Activated CD8-positive, alpha-beta T cell treated with anti-CD3 and anti-CD28 coated beads for 36 hours (primary cell): ENCODE results near the gene ZNF138. TPM values are rescaled to one million over a fixed set of nuclear protein-coding genes. Genes with fewer than 3 reads are reported as not detected.

ENCODE experiments used
- ATAC-seq: fragments of 200-7000 bp; cut with Tn5 transposase; one replicate; pipeline ENCODE4 v1.10.0; 2021; ENCODE audit warnings: mild to moderate bottlenecking, moderate library complexity
- CTCF ChIA-PET: fragments of 350-600 bp; sonication (Branson Sonifier 250); formaldehyde crosslinking; loops from one replicate; lab custom pipeline; 2021; ENCODE audit warnings: antibody characterized with exemption; lab: Charles Lee
- POLR2A ChIA-PET: fragments of 350-600 bp; sonication (Branson Sonifier 250); formaldehyde crosslinking; loops from one replicate; lab custom pipeline; 2021; ENCODE audit warnings: antibody characterized with exemption; lab: Charles Lee
- DNase-seq: peaks from one replicate; pipeline ENCODE4 v3.0.0-alpha.2; 2020
- H3K27ac Mint-ChIP-seq: one replicate; pipeline ENCODE4 v1.8.0; 2021; ENCODE audit warnings: mild to moderate bottlenecking, mixed read lengths
- H3K27me3 Mint-ChIP-seq: one replicate; pipeline ENCODE4 v1.8.0; 2021; ENCODE audit warnings: mixed read lengths
- H3K36me3 Mint-ChIP-seq: one replicate; pipeline ENCODE4 v1.8.0; 2021; ENCODE audit warnings: low read depth, mixed read lengths
- H3K4me1 Mint-ChIP-seq: one replicate; pipeline ENCODE4 v1.8.0; 2021; ENCODE audit warnings: low read depth, mixed read lengths
- H3K4me3 Mint-ChIP-seq: one replicate; pipeline ENCODE4 v1.8.0; 2021; ENCODE audit warnings: mild to moderate bottlenecking, moderate library complexity, mixed read lengths
- H3K9me3 Mint-ChIP-seq: one replicate; pipeline ENCODE4 v1.8.0; 2021; ENCODE audit warnings: mixed read lengths
- intact Hi-C: fragments of 100-400 bp; cut with micrococcal nuclease; formaldehyde crosslinking; loops from one replicate; pipeline ENCODE4 v1.10.0; 2022
- total RNA-seq, 2 experiments: library from RNA; stranded (reverse); gene quantifications; one replicate each; pipeline ENCODE4 v1.2.3, GENCODE V29; 2021
- TF ChIP-seq, protein P1 (sequence below): fragments of 200-600 bp; IDR thresholded peaks from one replicate; pipeline ENCODE4 v1.8.0; 2022; ENCODE audit warnings: antibody characterized with exemption, mild to moderate bottlenecking

Gene ZNF138
- total RNA-seq, 2 experiments from 2014 or later = 9.4 to 11.7 TPM

DNA sequence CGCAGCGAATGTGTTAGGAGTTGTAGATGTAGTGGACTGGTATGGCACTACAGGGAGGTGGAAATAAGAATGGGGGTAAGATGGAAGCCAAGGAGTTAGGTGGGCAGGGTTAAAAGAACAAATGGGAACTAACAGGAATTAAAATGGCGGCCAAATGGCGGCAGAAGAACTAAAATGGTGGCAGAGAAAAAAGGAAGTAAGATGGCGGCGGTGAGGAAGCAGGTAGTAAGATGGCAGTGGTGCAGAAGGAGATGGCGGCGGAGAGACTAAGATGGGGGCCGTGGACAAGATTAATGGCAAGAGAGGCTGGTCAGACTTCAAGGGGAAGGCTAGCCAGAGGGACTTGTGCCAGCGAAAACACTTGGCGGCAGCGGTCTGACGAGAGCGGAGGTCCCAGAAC, 44.5 kb downstream of the ZNF138 start:
- Mint-ChIP-seq H3K9me3 (peaks cover 41% of the 10 kb centered on the region), H3K4me3 (no peak overlapping the region), H3K4me1 (no peaks in the 10 kb centered on the region), H3K27me3 (no peaks in the 10 kb centered on the region), H3K27ac (no peak overlapping the region), H3K36me3 (peaks cover 8% of the 10 kb centered on the region)
- ChIA-PET CTCF (no interaction called here), POLR2A (no interaction called here)
- intact Hi-C loops = no loop called here
- ATAC-seq (no peak), DNase-seq (no peak)
- TF ChIP-seq, protein P1, sequence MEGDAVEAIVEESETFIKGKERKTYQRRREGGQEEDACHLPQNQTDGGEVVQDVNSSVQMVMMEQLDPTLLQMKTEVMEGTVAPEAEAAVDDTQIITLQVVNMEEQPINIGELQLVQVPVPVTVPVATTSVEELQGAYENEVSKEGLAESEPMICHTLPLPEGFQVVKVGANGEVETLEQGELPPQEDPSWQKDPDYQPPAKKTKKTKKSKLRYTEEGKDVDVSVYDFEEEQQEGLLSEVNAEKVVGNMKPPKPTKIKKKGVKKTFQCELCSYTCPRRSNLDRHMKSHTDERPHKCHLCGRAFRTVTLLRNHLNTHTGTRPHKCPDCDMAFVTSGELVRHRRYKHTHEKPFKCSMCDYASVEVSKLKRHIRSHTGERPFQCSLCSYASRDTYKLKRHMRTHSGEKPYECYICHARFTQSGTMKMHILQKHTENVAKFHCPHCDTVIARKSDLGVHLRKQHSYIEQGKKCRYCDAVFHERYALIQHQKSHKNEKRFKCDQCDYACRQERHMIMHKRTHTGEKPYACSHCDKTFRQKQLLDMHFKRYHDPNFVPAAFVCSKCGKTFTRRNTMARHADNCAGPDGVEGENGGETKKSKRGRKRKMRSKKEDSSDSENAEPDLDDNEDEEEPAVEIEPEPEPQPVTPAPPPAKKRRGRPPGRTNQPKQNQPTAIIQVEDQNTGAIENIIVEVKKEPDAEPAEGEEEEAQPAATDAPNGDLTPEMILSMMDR = no peak

DNA sequence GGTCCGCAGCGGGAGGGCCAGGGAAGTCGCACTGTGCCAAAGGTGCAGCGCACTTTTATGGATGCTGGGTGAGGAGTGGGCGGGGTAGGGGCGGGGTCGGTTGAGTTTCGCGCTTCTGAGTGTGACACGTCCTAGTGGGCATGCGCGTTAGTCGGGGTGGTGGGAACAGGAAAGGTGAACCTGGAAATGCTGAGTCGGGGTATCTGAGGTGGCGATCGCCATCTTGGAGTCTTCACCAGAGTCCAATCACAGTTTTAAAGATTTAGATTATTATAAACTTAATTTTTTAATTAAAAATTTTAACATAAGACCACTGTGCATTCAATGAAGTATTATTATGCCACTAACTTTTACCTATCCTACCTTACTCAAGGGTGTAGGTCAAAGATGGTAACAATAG, 45.7 kb downstream of the ZNF138 start:
- Mint-ChIP-seq H3K9me3 (peaks cover 41% of the 10 kb centered on the region), H3K36me3 (peaks cover 7% of the 10 kb centered on the region), H3K27ac (no peak overlapping the region), H3K4me1 (no peaks in the 10 kb centered on the region), H3K27me3 (no peaks in the 10 kb centered on the region), H3K4me3 (no peak overlapping the region)
- ChIA-PET CTCF (no interaction called here), POLR2A (no interaction called here)
- DNase-seq = no peak
- intact Hi-C loops = no loop called here
- TF ChIP-seq, protein P1 = no peak
- ATAC-seq = no peak

DNA sequence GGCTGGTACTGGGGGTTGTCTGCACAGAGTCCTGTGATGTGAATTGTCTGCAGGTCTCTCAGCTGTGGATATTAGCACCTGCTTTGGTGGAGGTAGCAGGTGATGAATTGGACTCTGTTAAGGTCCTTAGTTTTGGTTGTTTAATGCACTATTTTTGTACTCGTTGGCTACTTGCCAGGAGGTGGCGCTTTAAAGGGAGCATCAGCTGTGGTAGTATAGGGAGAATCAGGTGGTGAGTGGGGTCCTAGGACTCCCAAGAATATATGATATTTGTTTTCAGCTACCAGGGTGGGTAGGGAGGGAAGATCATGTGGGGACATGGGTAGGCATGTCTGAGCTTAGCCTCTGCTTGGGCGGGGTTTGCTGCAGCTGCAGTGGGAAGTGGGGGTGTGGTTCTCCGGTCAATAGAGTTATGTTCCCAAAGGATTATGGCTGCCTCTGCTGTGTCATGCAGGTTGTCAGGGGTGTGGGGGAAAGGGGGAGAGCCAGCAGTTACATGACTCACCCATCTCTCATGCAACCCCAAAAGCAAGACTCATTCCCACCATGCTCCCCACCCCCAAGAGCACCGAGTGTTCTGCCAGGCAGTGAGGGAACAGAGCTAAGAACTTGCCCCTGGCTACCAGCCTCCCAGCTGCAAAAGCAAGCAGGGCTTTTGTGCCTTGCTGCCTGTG, 55.2 kb downstream of the ZNF138 start:
- ChIA-PET CTCF (no interaction called here), POLR2A (no interaction called here)
- no peak overlapping the region for H3K4me3 Mint-ChIP-seq
- intact Hi-C loops = no loop called here
- no peak overlapping the region for H3K27ac Mint-ChIP-seq
- peaks cover 8% of the 10 kb centered on the region for H3K9me3 Mint-ChIP-seq
- TF ChIP-seq, protein P1 = no peak
- H3K27me3 Mint-ChIP-seq = no peaks in the 10 kb centered on the region
- DNase-seq = no peak
- no peak for ATAC-seq
- H3K36me3 Mint-ChIP-seq = peaks cover 4% of the 10 kb centered on the region
- no peaks in the 10 kb centered on the region for H3K4me1 Mint-ChIP-seq

DNA sequence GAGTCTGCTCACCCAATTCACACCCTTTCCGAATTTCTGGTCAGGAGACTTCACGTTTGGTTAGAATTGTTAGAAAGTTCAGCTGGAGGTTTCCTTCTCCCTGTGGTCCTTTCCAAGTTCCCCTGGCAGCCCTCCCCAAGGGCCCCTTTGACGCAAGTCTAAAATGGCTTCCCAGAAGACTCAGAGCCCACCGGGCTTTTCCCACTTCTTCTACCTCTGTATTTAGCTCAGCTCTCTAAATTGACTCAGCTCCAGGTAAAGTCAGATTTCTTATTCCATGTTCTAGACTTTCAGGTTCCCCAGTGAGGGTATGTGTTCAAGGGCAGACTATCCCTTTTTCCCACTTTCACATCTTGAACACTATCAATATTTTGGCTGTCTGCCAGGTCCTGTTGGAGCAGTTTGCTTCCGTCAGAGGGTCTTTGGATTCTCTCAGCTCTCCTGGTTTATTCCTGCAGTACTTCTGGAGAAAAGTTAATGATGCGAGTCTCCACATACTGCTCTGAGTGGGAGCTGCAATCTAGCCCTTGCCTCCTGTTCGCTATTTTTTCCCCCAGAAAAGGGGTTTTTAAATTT, 55.8 kb downstream of the ZNF138 start:
- TF ChIP-seq, protein P1 = no peak
- ChIA-PET CTCF (no interaction called here), POLR2A (no interaction called here)
- H3K9me3 Mint-ChIP-seq = peaks cover 7% of the 10 kb centered on the region
- ATAC-seq (no peak), DNase-seq (no peak)
- intact Hi-C loops = no loop called here
- peaks cover 4% of the 10 kb centered on the region for H3K36me3 Mint-ChIP-seq
- no peaks in the 10 kb centered on the region for H3K4me1 Mint-ChIP-seq
- no peak overlapping the region for H3K27ac Mint-ChIP-seq
- H3K27me3 Mint-ChIP-seq = no peaks in the 10 kb centered on the region
- no peak overlapping the region for H3K4me3 Mint-ChIP-seq

DNA sequence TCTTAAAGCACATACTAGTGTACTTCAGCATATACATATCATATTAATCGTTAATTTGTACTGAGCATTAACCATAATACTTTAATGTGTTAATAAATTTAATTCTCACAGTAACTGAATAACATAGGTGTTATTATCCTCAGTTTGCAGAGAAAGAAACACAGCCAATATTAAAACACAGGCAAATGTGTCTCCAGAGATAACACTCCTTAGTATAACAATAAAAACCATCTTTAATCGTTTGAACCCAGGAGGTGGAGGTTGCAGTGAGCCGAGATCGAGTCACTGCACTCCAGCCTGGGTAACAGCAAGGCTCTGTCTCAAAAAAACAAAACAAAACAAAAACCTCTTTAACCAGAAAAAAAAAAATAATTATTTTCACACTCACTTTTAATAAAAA, 59.5 kb downstream of the ZNF138 start:
- peaks cover 3% of the 10 kb centered on the region for H3K36me3 Mint-ChIP-seq
- no peaks in the 10 kb centered on the region for H3K4me1 Mint-ChIP-seq
- no peak overlapping the region for H3K27ac Mint-ChIP-seq
- no peak overlapping the region for H3K4me3 Mint-ChIP-seq
- H3K9me3 Mint-ChIP-seq = peaks cover 2% of the 10 kb centered on the region
- POLR2A ChIA-PET = no interaction called here
- ATAC-seq = no peak
- CTCF ChIA-PET = no interaction called here
- intact Hi-C loops = no loop called here
- no peaks in the 10 kb centered on the region for H3K27me3 Mint-ChIP-seq
- TF ChIP-seq, protein P1 = no peak
- DNase-seq = no peak
